IPS-NIHi11 (cell line): ENCODE results near the gene NRDC.
"Not testable (repeated sequence)": the region's sequence is repeated elsewhere in the genome, so short reads cannot be mapped to it uniquely, and the experiment has no call there.

Experiments used
- DNase-seq: peaks from one replicate; pipeline ENCODE4 v3.0.0; 2012; ENCODE audit warnings: mixed read lengths, low spot score

NRDC gene

DNA sequence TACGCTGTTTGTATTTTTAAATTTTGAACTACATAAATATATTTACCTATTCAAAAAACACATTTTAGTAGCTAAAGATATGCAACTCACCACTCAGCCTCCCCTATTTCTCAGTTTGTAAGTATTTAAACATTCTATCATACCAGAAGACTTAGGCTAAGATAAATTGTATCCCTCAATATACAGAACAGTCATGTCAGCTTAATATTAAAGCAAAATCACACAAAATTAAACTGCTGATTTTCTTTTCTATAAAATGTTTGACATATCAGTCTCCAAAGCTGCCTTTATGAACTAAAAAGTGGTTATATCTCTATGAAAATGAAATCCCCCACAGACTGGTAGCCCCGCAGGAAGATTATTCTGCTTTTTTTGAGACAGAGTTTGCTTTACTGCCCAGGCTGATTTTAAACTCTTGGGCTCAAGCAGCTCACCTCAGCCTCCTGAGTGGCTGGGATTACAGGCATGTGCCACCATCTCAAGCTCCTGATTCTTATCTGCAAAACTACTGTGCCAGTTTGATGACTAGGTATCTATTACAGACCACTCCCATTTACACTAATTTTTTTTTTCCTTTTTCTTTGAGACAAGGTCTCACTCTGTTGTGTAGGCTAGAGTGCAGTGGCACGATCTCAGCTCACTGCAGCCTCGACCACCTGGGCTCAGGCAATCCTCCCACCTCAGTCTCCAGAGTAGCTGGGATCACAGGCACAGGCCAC is 37.6 kb downstream of the NRDC start:
- DNase-seq = no peak

DNA sequence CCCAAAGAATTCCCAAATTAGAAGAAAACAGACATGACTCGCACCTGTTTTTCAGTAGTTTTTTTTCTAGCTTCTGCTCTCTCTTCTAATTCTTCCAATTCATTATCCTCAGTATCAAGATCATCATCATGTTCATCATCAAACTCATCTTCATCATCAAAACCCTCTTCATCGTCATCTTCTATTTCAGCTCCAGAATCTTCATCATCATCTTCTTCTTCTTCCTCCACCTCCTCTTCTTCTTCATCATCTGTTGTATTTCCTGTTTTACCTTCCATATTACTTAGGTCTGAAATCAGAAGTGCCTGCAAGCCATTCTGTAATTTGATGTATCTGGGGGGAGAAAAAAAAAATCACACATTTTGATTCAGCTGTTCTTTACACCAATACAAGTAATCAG is 38.3 kb downstream of the NRDC start:
- no peak for DNase-seq

DNA sequence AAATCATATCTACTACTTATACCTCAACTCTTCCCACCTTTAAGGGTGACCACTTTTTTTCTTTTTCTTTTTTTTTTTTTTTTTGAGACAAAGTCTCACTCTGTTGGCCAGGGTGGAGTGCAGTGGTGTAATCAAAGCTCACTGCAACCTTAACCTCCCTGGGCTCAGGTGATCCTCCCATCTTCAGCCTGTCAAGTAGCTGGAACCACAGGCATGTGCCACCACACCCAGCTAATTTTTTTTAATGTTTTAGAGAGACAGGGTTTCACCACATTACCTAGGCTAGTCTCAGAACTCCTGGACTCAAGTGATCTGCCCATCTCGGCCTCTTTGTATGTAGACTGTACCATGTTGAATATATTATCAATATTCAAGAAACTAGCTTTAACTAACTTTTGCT is 39.4 kb downstream of the NRDC start:
- no peak for DNase-seq

DNA sequence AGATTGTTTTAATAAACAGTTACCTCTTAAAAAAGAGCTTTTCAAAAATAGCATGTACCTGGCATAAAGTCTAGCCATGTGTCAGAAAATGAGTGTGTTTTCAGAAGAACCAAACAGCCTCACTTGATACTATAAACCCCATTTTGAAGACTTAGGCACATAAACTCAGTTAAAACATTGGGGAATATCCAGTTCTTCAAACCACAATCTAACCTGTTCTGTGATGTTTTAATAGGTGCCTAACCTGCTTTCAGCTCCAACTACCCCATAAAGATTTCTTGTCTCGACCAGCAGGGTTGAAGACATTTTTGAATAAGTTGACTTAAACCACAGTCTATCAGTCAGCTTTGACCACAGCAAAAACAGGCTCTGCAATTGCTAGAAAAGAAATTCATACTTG is 41.3 kb downstream of the NRDC start:
- DNase-seq = no peak

DNA sequence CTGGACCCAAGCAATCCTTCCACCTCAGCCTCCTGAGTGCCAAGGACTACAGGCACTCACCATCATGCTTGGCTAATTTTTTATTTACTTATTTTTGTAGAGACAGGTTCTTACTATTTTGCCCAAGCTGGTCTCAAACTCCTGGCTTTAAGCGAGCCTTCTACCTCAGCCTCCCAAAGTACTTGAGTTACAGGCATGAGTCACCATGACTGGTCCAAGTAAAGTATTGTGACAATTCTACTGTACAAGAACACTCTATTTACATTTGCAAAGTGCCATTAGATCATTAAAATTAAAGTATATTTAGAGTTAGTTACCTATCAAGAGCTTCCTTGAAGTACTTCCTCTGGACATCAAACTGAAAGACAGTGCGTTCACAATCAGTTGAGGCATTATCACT is 44.8 kb downstream of the NRDC start:
- no peak for DNase-seq

- DNase-seq = no peak
Measured at GRCh38 chr1:51829058-51829457, 49.5 kb downstream of the NRDC start.

GRCh38 chr1:51819810-51820209 is 58.7 kb downstream of the NRDC start:
- no peak for DNase-seq

DNA sequence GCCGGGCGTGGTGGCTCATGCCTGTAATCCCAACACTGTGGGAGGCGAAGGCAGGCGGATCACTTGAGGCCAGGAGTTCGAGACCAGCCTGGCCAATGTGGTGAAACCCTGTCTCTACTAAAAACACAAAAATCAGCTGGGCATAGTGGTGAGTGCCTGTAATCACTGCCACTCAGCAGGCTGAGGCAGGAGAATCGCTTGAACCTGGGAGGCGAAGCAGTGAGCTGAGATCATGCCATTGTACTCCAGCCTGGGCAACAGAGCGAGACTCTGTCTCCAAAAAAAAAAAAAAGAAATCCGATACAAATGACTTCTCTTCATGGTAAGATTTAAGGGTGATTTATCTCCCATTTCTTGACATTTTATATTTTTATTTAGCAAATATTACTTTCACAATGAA is 59.5 kb downstream of the NRDC start:
- not testable (repeated sequence) for DNase-seq

- DNase-seq = no peak
Measured at GRCh38 chr1:51818487-51818886, 60.0 kb downstream of the NRDC start.

DNA sequence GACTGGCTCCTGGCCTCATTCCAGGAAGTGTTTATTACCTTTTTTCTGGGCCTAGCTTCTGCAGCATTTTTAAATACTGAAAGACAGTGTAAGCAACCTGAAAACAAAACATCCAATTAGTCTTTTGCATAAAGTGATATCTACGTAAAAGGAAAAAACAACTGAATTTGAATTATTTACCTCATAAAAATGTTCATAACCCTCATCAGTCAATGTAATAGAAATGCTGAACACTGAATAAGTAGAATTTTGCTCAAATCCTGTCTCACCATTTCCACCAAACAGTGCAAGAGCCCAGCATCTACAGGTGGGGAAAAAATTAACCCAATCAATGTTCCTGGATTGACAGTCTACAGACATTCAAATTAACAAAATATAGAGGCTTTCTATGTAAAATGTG is 64.0 kb downstream of the NRDC start:
- DNase-seq = no peak

DNA sequence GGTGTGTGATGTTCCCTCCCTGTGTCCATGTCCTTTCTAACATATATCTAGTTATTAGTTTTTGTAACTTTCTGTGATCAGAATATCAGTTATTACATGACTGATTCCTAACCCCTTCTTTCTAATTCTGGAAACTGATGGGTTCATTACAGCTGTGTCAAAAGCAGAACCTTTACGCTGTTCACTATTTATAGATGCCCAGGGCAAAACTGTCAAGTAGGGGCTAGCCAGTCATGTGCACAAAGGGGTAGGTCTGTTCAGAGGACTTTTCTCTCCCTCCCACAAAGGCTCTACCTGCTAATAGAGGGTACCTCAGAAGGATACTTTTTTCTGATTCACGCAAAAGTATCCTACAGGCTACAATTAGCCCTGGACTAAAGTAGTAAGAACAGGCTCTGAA is 79.2 kb downstream of the NRDC start:
- no peak for DNase-seq

GRCh38 chr1:51794868-51795267 is 83.7 kb downstream of the NRDC start:
- DNase-seq = no peak

DNA sequence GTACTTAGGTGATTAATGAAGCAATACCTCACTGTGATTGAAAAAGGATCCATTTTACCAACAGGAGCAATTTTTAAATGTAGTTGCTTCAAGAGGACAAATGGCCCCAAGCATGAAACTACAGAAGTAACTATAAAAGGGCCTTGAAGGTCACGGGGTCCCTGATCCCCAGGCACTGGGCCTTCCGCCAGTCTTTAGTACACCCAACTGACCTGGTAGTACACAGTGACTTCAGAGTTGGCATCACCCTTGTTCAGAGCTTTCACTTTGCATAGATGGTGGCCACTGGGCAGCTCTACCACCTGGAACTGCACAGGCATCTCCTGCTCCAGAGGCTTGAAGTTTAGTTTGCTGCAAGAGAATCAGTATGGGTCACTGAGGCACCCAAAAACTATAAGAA is 84.3 kb downstream of the NRDC start:
- no peak for DNase-seq

- no peak for DNase-seq
Measured at GRCh38 chr1:51792864-51793263, 85.7 kb downstream of the NRDC start.

- no peak for DNase-seq
Measured at GRCh38 chr1:51791888-51792287, 86.6 kb downstream of the NRDC start.

DNA sequence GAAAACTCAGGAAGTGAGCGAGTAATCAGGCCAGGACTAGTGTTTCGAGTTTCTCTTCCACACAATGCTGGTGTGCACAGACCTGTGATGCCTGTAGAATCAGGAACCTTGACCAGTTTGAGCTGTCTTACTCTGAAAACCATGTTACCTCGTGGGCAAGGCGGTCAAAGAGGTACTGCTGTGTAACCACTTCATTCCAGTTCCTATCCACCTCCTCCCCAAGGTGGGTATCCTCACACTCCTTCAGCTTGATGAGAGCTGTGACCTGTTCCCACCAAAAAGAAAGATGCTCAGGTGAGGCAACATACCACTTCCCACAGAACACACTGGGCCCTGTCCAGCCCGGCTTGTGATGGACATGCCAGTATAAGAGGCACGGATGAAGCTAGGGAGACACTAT is 88.1 kb downstream of the NRDC start:
- DNase-seq = no peak

DNA sequence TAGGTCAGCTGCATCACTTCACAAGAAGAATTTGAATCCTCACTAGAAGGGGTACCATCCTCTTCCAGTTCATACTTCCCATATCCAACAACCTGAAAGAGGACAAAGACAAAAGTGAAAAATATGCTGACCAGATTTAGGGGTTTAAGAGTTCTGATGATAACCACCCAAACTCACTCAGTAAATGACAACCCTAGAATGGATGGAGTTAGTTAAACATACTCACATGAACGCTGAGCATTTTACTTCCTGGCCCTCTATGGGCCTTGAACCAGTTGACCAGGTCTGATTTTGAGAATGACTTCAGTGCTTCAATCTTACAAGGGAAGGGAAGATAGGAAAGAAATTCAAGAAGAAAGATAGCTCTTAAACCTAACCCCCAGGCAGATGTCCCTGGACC is 89.2 kb downstream of the NRDC start:
- DNase-seq = no peak

GRCh38 chr1:51788938-51789337 is 89.6 kb downstream of the NRDC start:
- no peak for DNase-seq

- no peak for DNase-seq
Measured at GRCh38 chr1:51784997-51785421, 93.5 kb downstream of the NRDC start.

DNA sequence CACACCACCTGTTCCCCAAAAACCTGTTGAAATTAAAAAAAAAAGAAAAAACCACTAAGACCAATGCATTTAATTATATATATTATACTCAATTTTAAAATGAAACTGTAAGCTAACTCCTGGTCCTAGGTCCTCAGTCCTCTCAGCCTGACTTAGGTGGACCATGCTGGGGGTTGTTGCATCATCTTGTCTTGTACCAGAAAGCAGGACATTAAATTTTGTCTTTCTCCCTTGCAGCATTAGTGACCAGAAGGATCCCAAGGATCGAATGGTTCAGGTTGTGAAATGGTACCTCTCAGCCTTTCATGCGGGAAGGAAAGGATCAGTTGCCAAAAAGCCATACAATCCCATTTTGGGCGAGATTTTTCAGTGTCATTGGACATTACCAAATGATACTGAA is 97.6 kb downstream of the NRDC start:
- DNase-seq = no peak

DNA sequence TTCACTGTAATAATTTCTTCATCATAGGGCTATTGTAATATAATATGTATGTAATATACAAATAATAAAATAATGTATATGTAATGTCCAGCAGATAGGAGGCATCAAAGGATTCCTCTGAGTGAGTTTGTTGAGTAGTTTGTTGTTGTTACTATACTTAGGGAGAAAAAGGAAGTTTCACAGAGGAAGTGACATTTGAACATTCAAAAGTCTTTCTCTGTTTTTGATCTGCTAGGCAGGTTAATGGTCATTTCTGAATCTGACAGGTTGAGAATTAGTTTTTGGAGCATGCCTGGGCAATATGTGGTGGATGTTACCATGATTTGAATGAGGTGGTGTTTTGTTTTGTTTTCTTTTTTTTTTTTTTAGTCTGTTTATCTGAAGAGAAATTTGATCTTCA is 102.1 kb downstream of the NRDC start:
- no peak for DNase-seq

DNA sequence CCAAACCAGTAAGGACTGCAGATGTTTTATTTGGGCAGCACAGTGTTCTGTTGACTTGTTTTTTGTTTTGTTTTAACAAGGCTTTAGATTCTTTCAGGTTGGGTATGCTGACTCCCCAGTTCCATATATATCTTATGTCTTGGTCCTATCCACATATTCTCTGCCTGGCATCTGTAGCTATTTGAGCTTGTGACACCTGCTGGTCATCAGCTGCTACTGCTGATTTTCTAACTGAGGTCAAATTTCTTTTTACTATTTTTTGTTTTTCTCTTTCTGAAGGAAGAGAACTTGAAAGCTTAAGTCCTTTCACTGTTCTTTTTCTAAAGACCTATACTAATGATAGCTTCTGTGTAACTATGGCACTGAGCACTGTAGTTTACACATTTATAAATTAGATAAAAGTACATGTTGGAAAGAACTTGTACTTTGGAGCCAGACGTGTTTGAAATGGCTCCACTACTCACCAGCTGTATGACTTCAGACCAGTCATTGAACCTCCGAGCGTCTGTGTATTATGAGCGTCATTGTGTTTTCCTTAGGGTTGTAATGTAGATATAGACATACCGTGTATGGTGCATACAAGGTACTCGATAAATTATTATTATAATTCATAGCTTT is 109.4 kb downstream of the NRDC start:
- peak; percentile 68 for DNase-seq

GRCh38 chr1:51761351-51761750 is 117.2 kb downstream of the NRDC start:
- no peak for DNase-seq

GRCh38 chr1:51760872-51761271 is 117.7 kb downstream of the NRDC start:
- DNase-seq = no peak
